Measurements from ENCODE around the gene GABRB2. TPM values are rescaled to one million over a fixed set of nuclear protein-coding genes. Genes with fewer than 3 reads are reported as not detected.

Gene GABRB2
- total RNA-seq, 1 donor from 2014 or later, result 0.20 TPM

DNA sequence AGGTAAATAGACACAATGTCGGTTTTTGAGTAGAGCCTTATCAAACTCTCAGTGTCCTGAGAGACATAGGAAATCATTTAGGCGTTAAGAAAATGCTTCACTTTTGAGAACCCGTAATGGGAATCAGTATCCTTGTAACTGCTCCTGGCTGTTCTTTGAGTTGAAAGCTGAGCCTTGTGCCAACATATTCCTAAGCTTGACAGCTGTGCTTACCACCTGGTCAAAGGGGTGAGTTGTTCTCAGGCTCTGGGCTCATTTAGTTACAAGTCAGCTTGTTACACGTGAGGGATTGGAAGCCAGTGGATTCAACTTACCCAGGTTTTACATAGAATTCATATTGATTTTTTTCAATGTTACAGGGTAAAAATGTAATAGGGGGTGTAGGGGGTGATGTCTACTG is 145.9 kb downstream of the GABRB2 start:
- Histone ChIP-seq H3K4me3 (ENCODE audit: insufficient read depth, low read depth, low read length) (no peak overlapping the region), H3K27me3 (ENCODE audit: insufficient read depth, low read length) (no peaks in the 10 kb centered on the region), H3K79me2 (ENCODE audit: insufficient read depth, low read length) (no peaks in the 10 kb centered on the region), H3K36me3 (ENCODE audit: insufficient read depth, low read length) (no peaks in the 10 kb centered on the region), H3K4me1 (ENCODE audit: insufficient read depth, low read length) (no peaks in the 10 kb centered on the region), H3K27ac (ENCODE audit: low read depth, low read length) (no peak overlapping the region), H2AFZ (ENCODE audit: low read depth, low read length) (no peak overlapping the region), H4K20me1 (ENCODE audit: insufficient read depth, low read length) (no peaks in the 10 kb centered on the region), H3K9me3 (ENCODE audit: insufficient read depth, low read depth, low read length) (no peaks in the 10 kb centered on the region), H3K4me2 (ENCODE audit: low read length) (no peak overlapping the region), H3K9ac (ENCODE audit: low read length) (no peak overlapping the region)
- H3K4me3 Mint-ChIP-seq (ENCODE audit: unreplicated experiment), result no peak overlapping the region
- H3K4me1 Mint-ChIP-seq (ENCODE audit: low read depth, unreplicated experiment), result peaks cover 13% of the 10 kb centered on the region
- TF ChIP-seq, protein P1, sequence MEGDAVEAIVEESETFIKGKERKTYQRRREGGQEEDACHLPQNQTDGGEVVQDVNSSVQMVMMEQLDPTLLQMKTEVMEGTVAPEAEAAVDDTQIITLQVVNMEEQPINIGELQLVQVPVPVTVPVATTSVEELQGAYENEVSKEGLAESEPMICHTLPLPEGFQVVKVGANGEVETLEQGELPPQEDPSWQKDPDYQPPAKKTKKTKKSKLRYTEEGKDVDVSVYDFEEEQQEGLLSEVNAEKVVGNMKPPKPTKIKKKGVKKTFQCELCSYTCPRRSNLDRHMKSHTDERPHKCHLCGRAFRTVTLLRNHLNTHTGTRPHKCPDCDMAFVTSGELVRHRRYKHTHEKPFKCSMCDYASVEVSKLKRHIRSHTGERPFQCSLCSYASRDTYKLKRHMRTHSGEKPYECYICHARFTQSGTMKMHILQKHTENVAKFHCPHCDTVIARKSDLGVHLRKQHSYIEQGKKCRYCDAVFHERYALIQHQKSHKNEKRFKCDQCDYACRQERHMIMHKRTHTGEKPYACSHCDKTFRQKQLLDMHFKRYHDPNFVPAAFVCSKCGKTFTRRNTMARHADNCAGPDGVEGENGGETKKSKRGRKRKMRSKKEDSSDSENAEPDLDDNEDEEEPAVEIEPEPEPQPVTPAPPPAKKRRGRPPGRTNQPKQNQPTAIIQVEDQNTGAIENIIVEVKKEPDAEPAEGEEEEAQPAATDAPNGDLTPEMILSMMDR (IDR thresholded peaks at IDR 0.05; ENCODE audit: insufficient read depth, low read depth, low read length), result no peak
- TF ChIP-seq EZH2 (IDR thresholded peaks at IDR 0.05; ENCODE audit: insufficient read depth, low read length), result no peak
- no peak for DNase-seq (ENCODE audit: low read depth)
- no peak for FAIRE-seq
- no peak overlapping the region for H3K27ac Mint-ChIP-seq (ENCODE audit: unreplicated experiment)
- H3K9me3 Mint-ChIP-seq (ENCODE audit: unreplicated experiment), result no peaks in the 10 kb centered on the region
- H3K36me3 Mint-ChIP-seq (ENCODE audit: low read depth, unreplicated experiment), result no peaks in the 10 kb centered on the region
- no peaks in the 10 kb centered on the region for H3K27me3 Mint-ChIP-seq (ENCODE audit: low read depth, unreplicated experiment)

DNA sequence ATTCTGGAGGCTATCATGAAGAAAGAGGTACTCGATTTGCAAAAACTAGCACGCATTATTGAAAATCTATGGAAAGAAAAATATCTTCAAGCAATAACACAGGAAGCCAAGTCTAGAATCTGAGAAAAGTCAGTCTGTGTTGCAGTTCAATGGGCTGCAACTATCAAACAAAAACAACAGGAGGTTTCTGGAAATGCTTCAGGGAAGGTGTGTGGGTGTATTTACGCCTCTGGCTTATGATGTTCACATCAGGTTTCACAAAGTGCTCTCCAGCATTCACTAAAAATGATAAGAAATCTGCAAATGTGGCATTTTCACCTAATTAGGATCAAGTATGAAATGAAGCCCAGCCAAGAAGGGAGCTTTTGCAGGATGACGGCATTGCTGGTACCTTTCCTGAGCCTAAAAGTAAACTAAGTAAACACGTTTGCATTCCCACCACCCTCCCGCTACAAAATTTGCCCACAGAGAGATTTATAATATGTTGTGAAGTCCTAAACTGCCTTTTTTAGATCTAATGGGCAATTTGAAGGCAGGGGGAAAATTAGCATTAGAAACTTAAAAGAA is 146.4 kb downstream of the GABRB2 start:
- DNase-seq (ENCODE audit: low read depth) (no peak), FAIRE-seq (no peak)
- no peak overlapping the region for H2AFZ ChIP-seq (ENCODE audit: low read depth, low read length)
- H4K20me1 ChIP-seq (ENCODE audit: insufficient read depth, low read length), result no peaks in the 10 kb centered on the region
- Mint-ChIP-seq H3K27me3 (ENCODE audit: low read depth, unreplicated experiment) (no peaks in the 10 kb centered on the region), H3K4me3 (ENCODE audit: unreplicated experiment) (no peak overlapping the region), H3K27ac (ENCODE audit: unreplicated experiment) (no peak overlapping the region), H3K4me1 (ENCODE audit: low read depth, unreplicated experiment) (peaks cover 13% of the 10 kb centered on the region), H3K36me3 (ENCODE audit: low read depth, unreplicated experiment) (no peaks in the 10 kb centered on the region), H3K9me3 (ENCODE audit: unreplicated experiment) (no peaks in the 10 kb centered on the region)
- no peaks in the 10 kb centered on the region for H3K36me3 ChIP-seq (ENCODE audit: insufficient read depth, low read length)
- no peak overlapping the region for H3K27ac ChIP-seq (ENCODE audit: low read depth, low read length)
- no peak overlapping the region for H3K4me3 ChIP-seq (ENCODE audit: insufficient read depth, low read depth, low read length)
- no peaks in the 10 kb centered on the region for H3K9me3 ChIP-seq (ENCODE audit: insufficient read depth, low read depth, low read length)
- H3K4me2 ChIP-seq (ENCODE audit: low read length), result no peak overlapping the region
- TF ChIP-seq EZH2 (IDR thresholded peaks at IDR 0.05; ENCODE audit: insufficient read depth, low read length), result no peak
- TF ChIP-seq, protein P1 (IDR thresholded peaks at IDR 0.05; ENCODE audit: insufficient read depth, low read depth, low read length), result no peak
- H3K27me3 ChIP-seq (ENCODE audit: insufficient read depth, low read length), result no peaks in the 10 kb centered on the region
- H3K9ac ChIP-seq (ENCODE audit: low read length), result no peak overlapping the region
- H3K4me1 ChIP-seq (ENCODE audit: insufficient read depth, low read length), result no peaks in the 10 kb centered on the region
- no peaks in the 10 kb centered on the region for H3K79me2 ChIP-seq (ENCODE audit: insufficient read depth, low read length)

DNA sequence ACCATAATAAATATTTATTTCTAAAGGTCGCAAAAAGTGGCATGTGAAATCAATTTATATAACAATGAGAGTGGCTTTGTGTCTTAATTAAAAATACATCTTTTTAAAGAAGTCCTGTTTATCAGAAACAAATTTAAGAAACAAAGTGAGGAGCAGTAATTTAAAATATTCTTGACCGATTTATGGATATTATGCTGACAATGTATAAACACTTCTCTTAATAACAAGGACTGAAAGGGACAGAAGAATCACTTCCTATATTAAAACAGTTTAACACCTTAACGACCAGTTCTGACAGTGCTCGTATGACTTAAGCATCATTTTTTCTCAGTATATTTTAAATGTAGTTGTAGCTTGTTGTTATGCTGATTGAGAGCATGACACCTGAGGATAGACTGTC is 149.1 kb downstream of the GABRB2 start:
- no peak overlapping the region for H3K27ac ChIP-seq (ENCODE audit: low read depth, low read length)
- no peaks in the 10 kb centered on the region for H3K79me2 ChIP-seq (ENCODE audit: insufficient read depth, low read length)
- Mint-ChIP-seq H3K4me1 (ENCODE audit: low read depth, unreplicated experiment) (peaks cover 3% of the 10 kb centered on the region), H3K36me3 (ENCODE audit: low read depth, unreplicated experiment) (no peaks in the 10 kb centered on the region), H3K9me3 (ENCODE audit: unreplicated experiment) (no peaks in the 10 kb centered on the region), H3K27ac (ENCODE audit: unreplicated experiment) (no peak overlapping the region), H3K4me3 (ENCODE audit: unreplicated experiment) (no peak overlapping the region), H3K27me3 (ENCODE audit: low read depth, unreplicated experiment) (no peaks in the 10 kb centered on the region)
- no peaks in the 10 kb centered on the region for H3K9me3 ChIP-seq (ENCODE audit: insufficient read depth, low read depth, low read length)
- no peaks in the 10 kb centered on the region for H3K36me3 ChIP-seq (ENCODE audit: insufficient read depth, low read length)
- no peak overlapping the region for H3K4me2 ChIP-seq (ENCODE audit: low read length)
- H4K20me1 ChIP-seq (ENCODE audit: insufficient read depth, low read length), result no peaks in the 10 kb centered on the region
- no peak overlapping the region for H3K4me3 ChIP-seq (ENCODE audit: insufficient read depth, low read depth, low read length)
- TF ChIP-seq EZH2 (IDR thresholded peaks at IDR 0.05; ENCODE audit: insufficient read depth, low read length), result no peak
- TF ChIP-seq, protein P1 (IDR thresholded peaks at IDR 0.05; ENCODE audit: insufficient read depth, low read depth, low read length), result no peak
- DNase-seq (ENCODE audit: low read depth) (no peak), FAIRE-seq (no peak)
- H3K27me3 ChIP-seq (ENCODE audit: insufficient read depth, low read length), result no peaks in the 10 kb centered on the region
- no peak overlapping the region for H3K9ac ChIP-seq (ENCODE audit: low read length)
- H2AFZ ChIP-seq (ENCODE audit: low read depth, low read length), result no peak overlapping the region
- H3K4me1 ChIP-seq (ENCODE audit: insufficient read depth, low read length), result no peaks in the 10 kb centered on the region

All from astrocyte (in vitro differentiated cells and primary cell).